Measurements from ENCODE around the gene SAMHD1. TPM values are rescaled to one million over a fixed set of nuclear protein-coding genes. Genes with fewer than 3 reads are reported as not detected.

SAMHD1 gene
- polyA plus RNA-seq, 1 donor from 2014 or later, result 22.2 TPM

DNA sequence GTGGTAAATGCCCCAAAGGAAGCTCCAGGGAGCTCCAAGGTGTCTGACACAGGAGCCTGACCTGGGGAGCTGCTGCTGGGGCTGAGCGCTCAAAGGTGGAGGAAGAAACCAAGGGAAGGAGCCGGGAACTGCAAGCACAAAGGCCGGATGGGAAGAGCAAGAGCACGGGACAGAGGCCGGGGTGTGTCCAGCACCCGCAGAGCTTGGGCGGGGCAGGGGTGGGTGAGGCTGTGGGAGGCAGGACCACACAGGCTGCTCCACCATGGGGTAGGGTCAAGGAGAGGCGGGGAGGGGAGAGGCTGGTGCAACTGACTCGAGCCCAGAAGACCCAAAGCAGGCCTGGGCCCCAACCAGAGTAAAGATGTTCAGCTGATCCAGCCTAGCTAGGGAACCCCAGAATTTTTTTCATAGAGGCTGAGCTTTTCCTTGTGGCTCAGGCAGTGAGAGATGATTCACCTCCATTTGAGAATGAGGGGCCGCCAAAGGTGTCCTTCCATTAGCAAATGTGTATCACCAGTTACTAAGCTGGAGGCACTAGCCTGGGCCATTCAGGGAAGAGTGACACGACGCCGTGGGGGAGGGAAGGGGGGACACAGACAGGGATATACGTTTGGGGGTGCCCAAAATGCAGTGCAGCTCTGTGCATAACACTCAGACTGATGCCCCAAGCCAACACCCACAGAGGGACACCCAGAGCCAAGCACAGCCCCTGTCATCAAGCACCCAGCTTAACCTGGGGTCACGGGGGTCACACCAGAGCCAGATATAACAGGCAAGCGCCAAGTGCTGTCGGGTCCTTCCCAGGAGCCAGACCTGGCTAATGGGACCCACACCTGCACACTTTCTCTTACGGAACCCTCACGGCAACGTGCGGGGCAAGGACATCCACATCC lies 96.9 kb downstream of the SAMHD1 start:
- TF ChIP-seq REST (IDR thresholded peaks at IDR 0.05; ENCODE audit: borderline replicate concordance) (no peak), SMC3 (conservative IDR thresholded peaks at IDR 0.05; ENCODE audit: poor library complexity) (no peak), EP300 (conservative IDR thresholded peaks at IDR 0.05; ENCODE audit: poor library complexity, severe bottlenecking) (no peak)
- no peaks in the 10 kb centered on the region for H3K36me3 ChIP-seq (ENCODE audit: insufficient read depth, low read length)
- peaks cover 52% of the 10 kb centered on the region for H4K20me1 ChIP-seq (ENCODE audit: insufficient read depth)
- no peak overlapping the region for H2AFZ ChIP-seq (ENCODE audit: low read depth, low read length)
- no peaks in the 10 kb centered on the region for H3K27me3 ChIP-seq (ENCODE audit: insufficient read depth, low read depth, low read length)
- H3K79me2 ChIP-seq (replicated peaks; ENCODE audit: insufficient read depth, low read length), result peaks cover 79% of the 10 kb centered on the region
- H3K9me3 ChIP-seq (ENCODE audit: low read length), result peaks cover 4% of the 10 kb centered on the region
- H3K9me2 ChIP-seq (ENCODE audit: insufficient read depth, low read length), result no peaks in the 10 kb centered on the region
- H3K9ac ChIP-seq (ENCODE audit: low read length), result no peak overlapping the region
- no peak overlapping the region for H3K27ac ChIP-seq (ENCODE audit: low read length)
- H3K4me3 ChIP-seq (ENCODE audit: low read length), result no peak overlapping the region
- no peaks in the 10 kb centered on the region for H3F3A ChIP-seq (ENCODE audit: insufficient read depth, low read length, poor library complexity, severe bottlenecking)
- H3K4me2 ChIP-seq (ENCODE audit: low read length), result no peak overlapping the region

GRCh38 chr20:36852187-36852586 lies 99.3 kb downstream of the SAMHD1 start:
- H3K9me3 ChIP-seq (ENCODE audit: low read length), result peaks cover 4% of the 10 kb centered on the region
- no peaks in the 10 kb centered on the region for H3K36me3 ChIP-seq (ENCODE audit: insufficient read depth, low read length)
- H3K27ac ChIP-seq (ENCODE audit: low read length), result no peak overlapping the region
- peaks cover 62% of the 10 kb centered on the region for H3K79me2 ChIP-seq (replicated peaks; ENCODE audit: insufficient read depth, low read length)
- no peak overlapping the region for H2AFZ ChIP-seq (ENCODE audit: low read depth, low read length)
- no peaks in the 10 kb centered on the region for H3K27me3 ChIP-seq (ENCODE audit: insufficient read depth, low read depth, low read length)
- no peaks in the 10 kb centered on the region for H3F3A ChIP-seq (ENCODE audit: insufficient read depth, low read length, poor library complexity, severe bottlenecking)
- H3K9me2 ChIP-seq (ENCODE audit: insufficient read depth, low read length), result no peaks in the 10 kb centered on the region
- H3K4me2 ChIP-seq (ENCODE audit: low read length), result no peak overlapping the region
- no peak for TF ChIP-seq CTCF (IDR thresholded peaks at IDR 0.05; ENCODE audit: poor library complexity, severe bottlenecking)
- no peak for TF ChIP-seq POLR2AphosphoS5 (IDR thresholded peaks at IDR 0.05)
- no peak for TF ChIP-seq RAD21 (conservative IDR thresholded peaks at IDR 0.05)
- no peak for TF ChIP-seq MXI1 (conservative IDR thresholded peaks at IDR 0.05; ENCODE audit: poor library complexity, severe bottlenecking)
- no peak for TF ChIP-seq EP300 (conservative IDR thresholded peaks at IDR 0.05; ENCODE audit: poor library complexity, severe bottlenecking)
- no peak for TF ChIP-seq TAF1 (IDR thresholded peaks at IDR 0.05; ENCODE audit: low read depth)
- no peak for TF ChIP-seq REST (IDR thresholded peaks at IDR 0.05; ENCODE audit: borderline replicate concordance)
- TF ChIP-seq EZH2 (IDR thresholded peaks at IDR 0.05; ENCODE audit: borderline replicate concordance, insufficient read depth, low read length, poor library complexity, severe bottlenecking), result no peak
- H4K20me1 ChIP-seq (ENCODE audit: insufficient read depth), result peaks cover 36% of the 10 kb centered on the region
- H3K9ac ChIP-seq (ENCODE audit: low read length), result no peak overlapping the region
- H3K4me3 ChIP-seq (ENCODE audit: low read length), result no peak overlapping the region
